ENCODE data around the gene SND1. TPM values are rescaled to one million over a fixed set of nuclear protein-coding genes. Genes with fewer than 3 reads are reported as not detected.

Gene SND1
- total RNA-seq, 1 donor from 2014 or later = 85.9 TPM

DNA sequence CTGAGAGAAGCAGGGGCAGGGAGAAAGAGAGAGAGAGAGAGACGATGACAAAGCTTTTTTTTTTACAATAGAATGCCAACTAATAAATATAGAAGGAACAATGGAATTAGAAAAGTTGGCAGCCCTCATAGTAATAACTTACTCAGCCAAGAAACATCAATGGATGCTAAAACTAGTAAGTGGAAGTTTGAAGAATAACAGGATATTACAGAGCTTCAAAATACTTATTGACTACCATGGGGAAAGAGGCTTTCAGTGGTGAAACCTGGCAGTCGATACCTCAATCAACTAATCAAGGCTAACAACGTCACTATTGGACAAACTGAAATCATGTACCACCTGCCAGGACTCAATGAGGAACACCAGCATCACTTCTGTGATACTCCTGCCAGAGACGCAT lies 479.7 kb downstream of the SND1 start:
- peak in 1 of 2 donors; percentile 34 for DNase-seq (ENCODE audit: extremely low spot score in 2 of 2)
- H3K27ac ChIP-seq = no peak overlapping the region
- intact Hi-C loops (cut with DNase I) = loop anchor here (10.0 kb wide), 1 partner anchor 73 kb away; no protein-coding TSS in a partner anchor
- H3K36me3 ChIP-seq = no peaks in the 10 kb centered on the region
- no peaks in the 10 kb centered on the region for H3K9me3 ChIP-seq
- TF ChIP-seq POLR2AphosphoS5 (IDR thresholded peaks at IDR 0.05; ENCODE audit: insufficient read depth in 1 of 2, low read depth in 1 of 2) = no peak
- TF ChIP-seq, protein P1, sequence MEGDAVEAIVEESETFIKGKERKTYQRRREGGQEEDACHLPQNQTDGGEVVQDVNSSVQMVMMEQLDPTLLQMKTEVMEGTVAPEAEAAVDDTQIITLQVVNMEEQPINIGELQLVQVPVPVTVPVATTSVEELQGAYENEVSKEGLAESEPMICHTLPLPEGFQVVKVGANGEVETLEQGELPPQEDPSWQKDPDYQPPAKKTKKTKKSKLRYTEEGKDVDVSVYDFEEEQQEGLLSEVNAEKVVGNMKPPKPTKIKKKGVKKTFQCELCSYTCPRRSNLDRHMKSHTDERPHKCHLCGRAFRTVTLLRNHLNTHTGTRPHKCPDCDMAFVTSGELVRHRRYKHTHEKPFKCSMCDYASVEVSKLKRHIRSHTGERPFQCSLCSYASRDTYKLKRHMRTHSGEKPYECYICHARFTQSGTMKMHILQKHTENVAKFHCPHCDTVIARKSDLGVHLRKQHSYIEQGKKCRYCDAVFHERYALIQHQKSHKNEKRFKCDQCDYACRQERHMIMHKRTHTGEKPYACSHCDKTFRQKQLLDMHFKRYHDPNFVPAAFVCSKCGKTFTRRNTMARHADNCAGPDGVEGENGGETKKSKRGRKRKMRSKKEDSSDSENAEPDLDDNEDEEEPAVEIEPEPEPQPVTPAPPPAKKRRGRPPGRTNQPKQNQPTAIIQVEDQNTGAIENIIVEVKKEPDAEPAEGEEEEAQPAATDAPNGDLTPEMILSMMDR (IDR thresholded peaks at IDR 0.05) = no peak
- no peak for TF ChIP-seq POLR2A (IDR thresholded peaks at IDR 0.05)
- peaks cover 21% of the 10 kb centered on the region for H3K4me1 ChIP-seq
- H3K4me3 ChIP-seq = no peak overlapping the region
- no peaks in the 10 kb centered on the region for H3K27me3 ChIP-seq

DNA sequence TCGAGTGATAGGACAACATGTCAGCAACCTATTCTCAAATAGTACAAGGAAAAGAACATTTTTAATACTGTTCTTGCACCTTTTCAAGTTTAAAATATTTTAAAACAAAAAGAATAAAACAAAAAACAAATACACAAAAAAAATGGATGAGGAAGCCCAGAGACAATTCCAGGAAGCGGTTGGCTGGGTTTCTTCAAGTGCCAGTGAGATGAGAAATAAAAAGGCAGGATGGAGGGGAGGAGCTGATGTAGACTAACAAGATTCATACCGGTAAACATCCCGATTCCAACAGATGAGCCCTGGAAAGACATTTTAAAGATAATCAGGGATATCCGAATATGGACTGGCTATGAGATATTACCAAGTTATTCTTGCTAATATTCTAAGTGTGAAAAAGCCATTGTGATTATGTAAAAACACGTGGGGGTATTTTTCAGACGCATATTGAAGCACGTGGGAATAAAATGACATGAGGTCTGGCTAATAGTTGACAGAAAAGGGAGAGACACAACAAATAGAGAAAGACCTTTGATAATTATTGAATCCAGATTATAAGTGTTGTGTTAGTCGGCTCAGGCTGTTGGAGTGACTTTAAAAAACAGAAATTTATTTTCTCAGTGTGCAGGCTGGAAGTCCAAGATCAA lies 480.6 kb downstream of the SND1 start:
- no peaks in the 10 kb centered on the region for H3K36me3 ChIP-seq
- intact Hi-C loops (cut with DNase I) = loop anchor here (10.0 kb wide), 1 partner anchor 72 kb away; no protein-coding TSS in a partner anchor
- H3K27ac ChIP-seq = no peak overlapping the region
- TF ChIP-seq, protein P1 (IDR thresholded peaks at IDR 0.05) = no peak
- TF ChIP-seq POLR2A (IDR thresholded peaks at IDR 0.05) (no peak), POLR2AphosphoS5 (IDR thresholded peaks at IDR 0.05; ENCODE audit: insufficient read depth in 1 of 2, low read depth in 1 of 2) (no peak)
- H3K4me1 ChIP-seq = peaks cover 21% of the 10 kb centered on the region
- no peaks in the 10 kb centered on the region for H3K9me3 ChIP-seq
- no peak overlapping the region for H3K4me3 ChIP-seq
- no peaks in the 10 kb centered on the region for H3K27me3 ChIP-seq
- DNase-seq (ENCODE audit: extremely low spot score in 2 of 2) = no peak

- DNase-seq (ENCODE audit: extremely low spot score in 2 of 2) = peak; percentile 2 to 75
- TF ChIP-seq POLR2A (IDR thresholded peaks at IDR 0.05) (no peak), POLR2AphosphoS5 (IDR thresholded peaks at IDR 0.05; ENCODE audit: insufficient read depth in 1 of 2, low read depth in 1 of 2) (no peak)
- TF ChIP-seq, protein P1 (IDR thresholded peaks at IDR 0.05) = no peak
- H3K27ac ChIP-seq = no peak overlapping the region
- intact Hi-C loops (cut with DNase I) = loop anchor here (10.0 kb wide), 1 partner anchor 70 kb away; no protein-coding TSS in a partner anchor
- H3K4me1 ChIP-seq = peaks cover 21% of the 10 kb centered on the region
- no peaks in the 10 kb centered on the region for H3K9me3 ChIP-seq
- no peaks in the 10 kb centered on the region for H3K36me3 ChIP-seq
- H3K27me3 ChIP-seq = no peaks in the 10 kb centered on the region
- peak overlapping the region; percentile 42 for H3K4me3 ChIP-seq
Observed at GRCh38 chr7:128135159-128135514, 483.1 kb downstream of the SND1 start.

- TF ChIP-seq, protein P1 (IDR thresholded peaks at IDR 0.05) = peak; percentile 31 to 76 (median 52)
- no peak for TF ChIP-seq POLR2A (IDR thresholded peaks at IDR 0.05)
- no peak for TF ChIP-seq POLR2AphosphoS5 (IDR thresholded peaks at IDR 0.05; ENCODE audit: insufficient read depth in 1 of 2, low read depth in 1 of 2)
- H3K4me1 ChIP-seq = peaks cover 21% of the 10 kb centered on the region
- peak overlapping the region; percentile 42 for H3K4me3 ChIP-seq
- intact Hi-C loops (cut with DNase I) = loop anchor here (10.0 kb wide), 1 partner anchor 69 kb away; no protein-coding TSS in a partner anchor
- peak; percentile 74 to 81 for DNase-seq (ENCODE audit: extremely low spot score in 2 of 2)
- H3K27ac ChIP-seq = no peak overlapping the region
- no peaks in the 10 kb centered on the region for H3K27me3 ChIP-seq
- H3K36me3 ChIP-seq = no peaks in the 10 kb centered on the region
- no peaks in the 10 kb centered on the region for H3K9me3 ChIP-seq
Observed at GRCh38 chr7:128135515-128136214, 483.7 kb downstream of the SND1 start.

Measured in vagina (tissue), 2 donors.